IMR-90 (cell line): ENCODE data around the gene GPR37. TPM values are rescaled to one million over a fixed set of nuclear protein-coding genes. Genes with fewer than 3 reads are reported as not detected.

Experiments
- ATAC-seq: fragments of 200-7000 bp; cut with Tn5 transposase; 2 replicates; pipeline ENCODE4 v1.9.1; 2020; ENCODE audit warnings: low read depth, mild to moderate bottlenecking, moderate library complexity
- BruUV-seq: library from RNA; stranded (reverse); fragments of 400-500 nt; replicated peaks from 2 replicates; lab custom pipeline; 2021; lab: Mats Ljungman, UMichigan
- CTCF ChIA-PET: fragments of 300-600 bp; formaldehyde crosslinking; extraction: SDS; loops from one replicate; lab custom pipeline; 2021; ENCODE audit warnings: antibody characterized with exemption; lab: Yijun Ruan, JAX
- POLR2A ChIA-PET: fragments of 300-600 bp; sonication (Branson Sonifier 250); formaldehyde crosslinking; loops from one replicate; lab custom pipeline; 2022; ENCODE audit warnings: antibody characterized with exemption; ENCODE audit not compliant: unreplicated experiment; lab: Charles Lee
- DNase-seq: peaks from one replicate; pipeline ENCODE4 v3.0.0; 2013
- H2AFZ ChIP-seq: replicated peaks from 2 replicates; pipeline ENCODE3; 2013; ENCODE audit warnings: low read length, mild to moderate bottlenecking; ENCODE audit not compliant: poor library complexity
- H2AK5ac ChIP-seq: 2 replicates; pipeline ENCODE4 v1.6.1; 2013; ENCODE audit warnings: low read depth, low read length, inconsistent platforms
- H2AK9ac ChIP-seq: replicated peaks from 2 replicates; pipeline ENCODE3; 2013; ENCODE audit warnings: mild to moderate bottlenecking, low read depth, low read length, moderate library complexity; ENCODE audit not compliant: poor library complexity
- H2BK120ac ChIP-seq: 2 replicates; pipeline ENCODE4 v1.6.1; 2013; ENCODE audit warnings: low read depth, low read length, inconsistent platforms
- H2BK15ac ChIP-seq: 3 replicates; pipeline ENCODE4 v1.6.1; 2013; ENCODE audit warnings: low read depth, low read length, inconsistent platforms
- H2BK20ac ChIP-seq: 2 replicates; pipeline ENCODE4 v1.6.1; 2013; ENCODE audit warnings: low read depth, mild to moderate bottlenecking, inconsistent platforms, low read length, moderate library complexity
- H2BK5ac ChIP-seq: 2 replicates; pipeline ENCODE4 v1.6.1; 2013; ENCODE audit warnings: mild to moderate bottlenecking, low read depth, low read length, inconsistent platforms; ENCODE audit not compliant: poor library complexity, severe bottlenecking
- H3K14ac ChIP-seq: replicated peaks from 2 replicates; pipeline ENCODE4 v1.6.1; 2013; ENCODE audit warnings: low read depth, low read length, inconsistent platforms
- H3K18ac ChIP-seq: 2 replicates; pipeline ENCODE4 v1.6.1; 2013; ENCODE audit warnings: low read depth, low read length, control low read depth
- H3K23ac ChIP-seq: 2 replicates; pipeline ENCODE4 v1.6.1; 2013; ENCODE audit warnings: low read depth, low read length, inconsistent platforms
- H3K27ac ChIP-seq: 2 replicates; pipeline ENCODE4 v1.5.1; 2013; ENCODE audit warnings: mild to moderate bottlenecking, control low read depth, low read length; ENCODE audit not compliant: insufficient read depth
- H3K27me3 ChIP-seq: 2 replicates; pipeline ENCODE4 v1.6.1; 2013; ENCODE audit warnings: low read length; ENCODE audit not compliant: control insufficient read depth, insufficient read depth
- H3K36me3 ChIP-seq: 2 replicates; pipeline ENCODE4 v1.6.1; 2013; ENCODE audit warnings: low read length, mixed read lengths; ENCODE audit not compliant: control insufficient read depth, insufficient read depth
- H3K4ac ChIP-seq: 2 replicates; pipeline ENCODE4 v1.6.1; 2013; ENCODE audit warnings: low read depth, low read length, inconsistent platforms
- H3K4me1 ChIP-seq: 2 replicates; pipeline ENCODE4 v1.6.1; 2013; ENCODE audit warnings: low read length, mixed read lengths; ENCODE audit not compliant: control insufficient read depth, insufficient read depth
- H3K4me2 ChIP-seq: 2 replicates; pipeline ENCODE4 v1.6.1; 2013; ENCODE audit warnings: low read depth, mild to moderate bottlenecking, control low read depth, low read length, moderate library complexity
- H3K4me3 ChIP-seq: 2 replicates; pipeline ENCODE4 v1.5.1; 2013; ENCODE audit warnings: low read depth, mild to moderate bottlenecking, control low read depth, low read length, moderate library complexity; ENCODE audit not compliant: insufficient read depth
- H3K56ac ChIP-seq: 2 replicates; pipeline ENCODE4 v1.6.1; 2013; ENCODE audit warnings: low read length, inconsistent platforms; ENCODE audit not compliant: insufficient read depth; ENCODE audit errors: extremely low read depth
- H3K79me1 ChIP-seq, 2 experiments: 2 replicates each; pipeline ENCODE4 v1.6.1; 2013; ENCODE audit warnings: low read length in 2 of 2, inconsistent platforms in 1 of 2, low read depth in 1 of 2
- H3K9ac ChIP-seq: 2 replicates; pipeline ENCODE4 v1.6.1; 2013; ENCODE audit warnings: low read depth, low read length, control low read depth
- H3K9me1 ChIP-seq: 2 replicates; pipeline ENCODE4 v1.6.1; 2013; ENCODE audit warnings: low read length, inconsistent platforms; ENCODE audit not compliant: insufficient read depth
- H3K9me3 ChIP-seq: 2 replicates; pipeline ENCODE4 v1.6.1; 2013; ENCODE audit warnings: low read length; ENCODE audit not compliant: control insufficient read depth, insufficient read depth
- H4K20me1 ChIP-seq: 2 replicates; pipeline ENCODE4 v1.6.1; 2013; ENCODE audit warnings: low read length, inconsistent platforms; ENCODE audit not compliant: insufficient read depth
- H4K5ac ChIP-seq: 2 replicates; pipeline ENCODE4 v1.6.1; 2013; ENCODE audit warnings: mild to moderate bottlenecking, low read depth, low read length, control low read depth
- H4K8ac ChIP-seq, 2 experiments: 2 replicates each; pipeline ENCODE4 v1.6.1; 2013; ENCODE audit warnings: low read depth in 2 of 2, low read length in 2 of 2, control low read depth in 1 of 2, inconsistent platforms in 1 of 2
- H4K91ac ChIP-seq: 2 replicates; pipeline ENCODE4 v1.6.1; 2013; ENCODE audit warnings: low read depth, low read length, inconsistent platforms; ENCODE audit not compliant: insufficient read depth
- ELK1 ChIP-seq: fragments of 150-350 bp; IDR thresholded peaks from 2 replicates; pipeline ENCODE4 v1.6.1; 2016; ENCODE audit warnings: low read depth, mild to moderate bottlenecking, low read length, moderate library complexity, borderline replicate concordance
- MAFK ChIP-seq: IDR thresholded peaks from 2 replicates; pipeline ENCODE4 v1.6.1; 2012; ENCODE audit warnings: low read depth, low read length, improper control_type of control experiment
- MAZ ChIP-seq: IDR thresholded peaks from 2 replicates; pipeline ENCODE4 v1.6.1; 2012; ENCODE audit warnings: low read depth, mild to moderate bottlenecking, low read length, improper control_type of control experiment, moderate library complexity, borderline replicate concordance
- NFE2L2 ChIP-seq: fragments of 150-350 bp; IDR thresholded peaks from 2 replicates; pipeline ENCODE4 v1.6.1; 2016; ENCODE audit warnings: low read depth, mild to moderate bottlenecking, low read length
- RFX5 ChIP-seq: IDR thresholded peaks from 2 replicates; pipeline ENCODE4 v1.8.0; 2012; ENCODE audit warnings: low read depth, mild to moderate bottlenecking, low read length, moderate library complexity
- WGBS, 2 experiments: methylation state at CpG; one replicate each; pipeline versions ENCODE4 v1.1.5 to v1.1.7; 2013; ENCODE audit warnings: missing lambda C conversion rate in 2 of 2; ENCODE audit not compliant: insufficient read length in 1 of 2; ENCODE audit errors: extremely low coverage in 2 of 2; 5-methylcytosine and 5-hydroxymethylcytosine counted together
- dilution Hi-C: fragments of 300-500 bp; cut with HindIII; formaldehyde crosslinking; loops from one replicate; pipeline ENCODE4 v1.14.3; 2018; ENCODE audit warnings: low sequenced_read_pairs; ENCODE audit not compliant: unreplicated experiment
- in situ Hi-C: fragments of 300-500 bp; cut with MboI; formaldehyde crosslinking; loops from 3 replicates; pipeline ENCODE4 v1.14.3; 2019; ENCODE audit warnings: low sequenced_read_pairs, inconsistent platforms, mixed read lengths
- intact Hi-C: fragments of 100-400 bp; cut with micrococcal nuclease; formaldehyde crosslinking; loops from 2 replicates; pipeline ENCODE4 v1.10.0; 2022
- polyA plus RNA-seq, 3 experiments: library from polyadenylated mRNA; depleted of rRNA; stranded (reverse); fragments of >200 nt; gene quantifications; 2 replicates each; pipeline ENCODE4 v1.2.3, GENCODE V29; 2012; ENCODE audit warnings: low replicate concordance in 1 of 3
- total RNA-seq: library from RNA; depleted of rRNA; stranded (reverse); fragments of >200 nt; gene quantifications from 2 replicates; pipeline ENCODE4 v1.2.3, GENCODE V29; 2012

The GPR37 gene
- total and polyA plus RNA-seq, 2 of the 4 experiments (the other 2 are of a cell fraction), result 4.6 to 9.3 TPM

- Histone ChIP-seq H2BK5ac (no peak overlapping the region), H3K27me3 (no peaks in the 10 kb centered on the region), H3K36me3 (no peaks in the 10 kb centered on the region), H3K9me1 (peaks cover 3% of the 10 kb centered on the region), H3K9ac (no peak overlapping the region), H3K18ac (no peak overlapping the region), H2BK15ac (no peak overlapping the region), H3K79me1 (no peaks in the 10 kb centered on the region), H4K5ac (no peak overlapping the region), H3K23ac (no peak overlapping the region), H3K4me1 (peaks cover 2% of the 10 kb centered on the region; the same call in 1 of the 2 replicates), H4K91ac (no peak overlapping the region), H3K27ac (no peak overlapping the region), H4K20me1 (no peaks in the 10 kb centered on the region), H3K56ac (no peak overlapping the region), H3K4me2 (no peak overlapping the region), H3K4me3 (no peak overlapping the region), H4K8ac (no peak overlapping the region), H2AK5ac (no peak overlapping the region), H2BK20ac (no peak overlapping the region), H2AK9ac (no peak overlapping the region), H2BK120ac (no peak overlapping the region), H3K4ac (no peak overlapping the region), H3K14ac (no peak overlapping the region), H3K9me3 (no peaks in the 10 kb centered on the region), H2AFZ (no peak overlapping the region)
- intact Hi-C loops (loop anchor here (1.0 to 5.0 kb wide), 4 partner anchors 71 to 685 kb away; no protein-coding TSS in a partner anchor), in situ Hi-C loops (no loop called here), dilution Hi-C loops (no loop called here)
- no TSS peak for BruUV-seq
- TF ChIP-seq MAFK (no peak), ELK1 (no peak), RFX5 (no peak), MAZ (no peak), NFE2L2 (no peak)
- WGBS, 2 experiments, result no CpG with 5 or more reads among the region's 6 CpGs
- ChIA-PET CTCF (interaction anchor here (1.6 to 2.4 kb wide), 4 partner anchors 13 to 631 kb away, joined by 3 to 12 read pairs (median 6); partner anchors contain the start of gene GPR37), POLR2A (no interaction called here)
- DNase-seq, result no peak
- no peak for ATAC-seq
Observed at GRCh38 chr7:124785994-124786393, 20.4 kb upstream of the GPR37 start.
